GM18909 (cell line): ENCODE results near the gene GTPBP6.
"Not testable (repeated sequence)": the region's sequence is repeated elsewhere in the genome, so short reads cannot be mapped to it uniquely, and the experiment has no call there.

Source experiments
- ATAC-seq: cut with Tn5 transposase; IDR thresholded peaks from one replicate; pipeline ENCODE4 v1.9.1; 2021; ENCODE audit warnings: mild to moderate bottlenecking; ENCODE audit not compliant: unreplicated experiment, poor library complexity

Gene GTPBP6

DNA sequence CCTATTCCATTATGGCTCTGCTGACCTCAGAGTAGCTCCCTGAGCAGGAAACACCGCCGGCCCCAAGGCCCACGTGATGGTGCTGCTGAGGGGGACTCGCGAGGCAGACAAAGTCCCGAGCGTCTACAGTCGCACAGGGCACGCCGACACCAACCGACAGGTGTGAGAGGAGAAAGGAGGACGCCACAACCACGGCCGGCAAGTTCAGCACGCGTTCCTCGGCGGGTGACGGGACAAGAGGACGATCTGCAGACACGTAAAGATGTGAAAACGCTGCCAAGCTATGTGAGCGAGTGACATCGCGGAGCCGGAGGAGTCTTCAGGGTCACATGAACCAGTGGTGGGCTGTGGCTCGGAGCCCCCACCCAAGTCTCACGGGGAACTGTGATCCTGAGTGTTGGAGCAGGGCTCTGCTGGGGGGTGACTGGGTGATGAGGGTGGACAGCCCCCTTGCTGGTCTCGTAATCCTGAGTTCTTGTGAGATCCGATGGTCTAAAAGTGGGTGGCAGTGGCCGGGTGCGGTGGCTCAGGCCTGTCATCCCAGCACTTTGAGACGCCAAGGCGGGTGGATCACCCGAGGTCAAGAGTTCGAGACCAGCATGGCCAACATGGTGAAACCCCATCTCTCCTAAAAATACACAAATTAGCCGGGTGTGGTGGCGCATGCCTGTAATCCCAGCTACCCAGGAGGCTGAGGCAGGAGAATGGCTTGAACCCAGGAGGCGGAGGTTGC, 34.2 kb upstream of the GTPBP6 start:
- ATAC-seq: no peak

DNA sequence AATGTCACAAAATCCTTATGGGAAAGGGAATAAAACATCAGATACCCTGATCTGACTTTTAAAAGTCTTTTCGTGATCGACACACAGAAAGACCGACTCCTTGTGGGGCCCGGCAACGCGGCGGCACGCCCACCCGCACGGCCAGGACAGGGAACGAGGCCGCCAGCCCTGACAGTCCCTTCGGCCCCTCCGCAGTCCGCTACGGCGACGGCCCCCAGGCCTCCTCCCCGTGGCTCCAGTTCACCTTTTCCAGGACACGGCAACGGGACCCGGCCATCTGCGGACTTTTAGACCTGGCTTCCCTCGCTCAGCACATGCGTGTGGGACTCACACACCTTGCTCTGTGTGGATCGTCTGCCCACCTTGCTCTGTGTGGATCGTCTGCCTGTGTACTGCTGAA, 33.6 kb upstream of the GTPBP6 start:
- no peak for ATAC-seq

GRCh38 chrX:351736-352135, 33.1 kb upstream of the GTPBP6 start:
- ATAC-seq: no peak

GRCh38 chrX:351324-351641, 32.7 kb upstream of the GTPBP6 start:
- not testable (repeated sequence) for ATAC-seq

- no peak for ATAC-seq
Observed at GRCh38 chrX:350534-351323, 32.1 kb upstream of the GTPBP6 start.

DNA sequence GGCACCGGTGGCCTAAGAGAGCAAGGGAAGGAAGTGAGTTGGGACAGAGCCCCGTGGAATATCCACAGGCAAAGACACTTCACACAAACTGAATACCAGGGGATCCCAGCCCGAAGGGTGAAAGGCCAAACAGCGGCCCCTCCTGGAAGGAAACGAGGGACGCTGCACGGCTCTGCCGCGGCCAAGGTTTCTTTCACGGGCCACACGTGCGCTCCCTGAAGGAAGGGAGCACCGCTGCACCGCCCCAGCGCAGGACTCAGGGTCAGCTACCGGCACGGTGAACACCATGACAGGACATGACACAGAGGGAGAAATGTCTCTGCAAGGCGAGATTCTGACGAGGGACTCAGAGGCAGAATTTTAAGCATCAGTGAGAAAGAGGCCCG, 31.5 kb upstream of the GTPBP6 start:
- no peak for ATAC-seq

- no peak for ATAC-seq
Observed at GRCh38 chrX:349702-350101, 31.1 kb upstream of the GTPBP6 start.

DNA sequence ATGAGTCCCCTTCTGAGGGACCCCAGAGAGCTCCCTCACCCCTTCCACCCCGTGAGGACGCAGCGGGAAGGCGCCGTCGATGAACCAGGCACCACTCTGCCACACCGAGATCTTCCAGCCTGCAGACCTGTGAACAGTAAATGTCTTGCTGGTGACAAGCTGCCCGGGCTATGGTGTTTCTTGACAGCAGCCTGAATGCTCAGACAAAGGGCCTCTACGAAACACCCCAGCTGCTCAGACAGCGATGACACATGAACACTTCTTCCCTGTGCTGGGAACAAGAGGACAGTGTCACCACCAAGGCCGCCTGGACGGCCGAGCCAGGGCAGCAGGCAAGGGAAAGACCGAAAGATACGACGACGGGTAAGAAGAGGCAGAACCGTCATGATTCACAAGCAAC, 30.6 kb upstream of the GTPBP6 start:
- ATAC-seq: no peak

GRCh38 chrX:348461-349117, 30.0 kb upstream of the GTPBP6 start:
- ATAC-seq: no peak

GRCh38 chrX:347351-348117, 28.9 kb upstream of the GTPBP6 start:
- ATAC-seq: no peak

DNA sequence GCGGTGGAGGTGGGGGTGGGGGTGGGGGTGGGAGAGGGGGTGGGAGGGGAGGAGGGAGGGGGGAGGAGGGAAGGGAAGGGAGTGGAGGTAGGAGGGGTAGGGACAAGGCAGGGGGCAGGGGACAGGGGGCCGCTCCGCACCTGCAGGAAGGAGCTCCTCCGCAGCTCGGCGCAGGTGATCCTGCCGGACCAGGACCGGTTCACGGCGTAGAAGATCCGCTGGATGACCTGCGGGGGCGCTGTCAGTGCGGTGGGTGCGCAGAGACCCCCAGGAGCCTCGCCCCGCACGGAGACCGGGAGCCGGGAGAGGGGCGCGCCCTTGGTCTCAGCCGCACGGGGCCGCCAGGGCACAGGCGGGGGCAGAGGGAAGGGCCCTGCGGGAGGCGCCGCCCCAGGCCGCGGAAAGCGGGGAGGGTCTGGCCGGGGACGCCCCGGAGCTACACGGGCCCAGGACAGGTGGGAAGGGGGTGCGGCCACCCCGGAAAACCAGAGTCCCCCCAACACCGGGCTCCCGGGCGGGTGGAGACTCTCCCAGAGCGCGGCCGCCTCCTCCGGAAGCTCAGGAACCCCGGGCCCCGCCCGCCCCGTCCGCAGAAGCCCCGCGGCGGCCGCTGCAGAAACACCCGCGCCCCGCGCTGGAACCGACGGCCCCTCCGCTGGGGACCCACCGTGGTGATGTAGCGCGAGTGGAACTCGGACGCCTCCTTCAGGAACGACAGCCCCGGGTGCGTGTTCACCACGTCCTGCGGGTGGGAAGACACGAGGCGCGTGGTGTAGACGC, 27.6 kb upstream of the GTPBP6 start:
- ATAC-seq: no peak

GRCh38 chrX:345020-345925, 26.7 kb upstream of the GTPBP6 start:
- no peak for ATAC-seq

- no peak for ATAC-seq
Observed at GRCh38 chrX:344371-344901, 25.8 kb upstream of the GTPBP6 start.

- ATAC-seq: no peak
Observed at GRCh38 chrX:341541-342101, 23.0 kb upstream of the GTPBP6 start.

DNA sequence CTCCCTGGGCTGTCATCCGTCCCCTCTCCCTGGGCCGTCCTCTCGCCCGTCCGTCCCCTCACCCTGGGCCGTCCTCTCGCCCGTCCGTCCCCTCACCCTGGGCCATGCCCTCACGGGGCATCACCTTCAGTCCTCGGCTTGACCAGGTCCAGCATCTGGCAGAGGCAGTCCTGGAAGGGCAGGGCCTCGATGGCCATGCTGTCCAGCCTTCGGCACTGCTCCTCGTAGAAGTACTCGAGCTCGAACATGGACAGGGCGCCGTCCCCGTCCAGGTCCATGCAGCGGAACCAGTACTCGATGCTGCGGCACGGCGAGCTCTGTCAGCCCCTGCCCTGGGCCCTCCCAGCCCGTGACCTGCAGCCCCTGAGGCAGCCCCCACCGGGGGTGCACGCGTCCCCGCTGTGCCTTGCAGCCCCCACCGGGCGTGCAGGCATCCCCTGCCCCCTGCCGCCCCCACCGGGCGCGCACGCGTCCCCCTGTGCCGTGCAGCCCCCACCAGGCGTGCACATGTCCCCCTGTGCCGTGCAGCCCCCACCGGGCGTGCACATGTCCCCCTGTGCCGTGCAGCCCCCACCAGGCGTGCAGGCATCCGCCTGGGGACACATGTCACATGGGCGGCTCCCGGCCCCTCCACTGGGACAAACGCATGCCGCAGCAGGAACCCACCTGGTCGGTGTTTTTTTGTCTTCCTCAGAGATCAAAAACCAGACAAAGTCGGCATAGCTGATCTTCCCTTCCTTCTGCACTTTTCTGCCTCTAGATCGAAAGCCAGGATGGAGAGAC, 22.2 kb upstream of the GTPBP6 start:
- no peak for ATAC-seq

DNA sequence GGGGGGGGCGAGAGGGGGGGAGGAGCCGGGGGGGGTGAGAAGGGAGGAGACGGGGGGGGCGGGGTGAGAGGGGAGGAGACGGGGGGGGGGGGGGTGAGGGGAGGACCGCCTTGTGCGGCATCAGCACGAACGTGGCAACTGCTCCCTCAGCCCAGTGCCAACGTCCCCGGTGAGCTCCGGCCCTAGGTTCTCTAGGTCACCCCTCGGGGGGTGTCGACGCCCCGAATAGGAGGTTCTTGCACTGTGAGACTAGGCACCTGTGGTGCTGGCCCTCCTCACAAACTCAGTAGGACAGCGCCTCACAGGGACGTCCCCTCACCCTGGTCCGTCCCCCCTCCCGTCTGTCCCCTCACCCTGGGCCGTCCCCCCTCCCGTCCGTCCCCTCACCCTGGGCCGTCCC, 21.5 kb upstream of the GTPBP6 start:
- ATAC-seq: no peak

GRCh38 chrX:338836-339400, 20.3 kb upstream of the GTPBP6 start:
- no peak for ATAC-seq
